H1 (cell line): Measurements from ENCODE around the gene CIT. TPM values are rescaled to one million over a fixed set of nuclear protein-coding genes. Genes with fewer than 3 reads are reported as not detected.

ENCODE experiments used
- CTCF ChIA-PET: fragments of 300-600 bp; sonication (Branson Sonifier 250); formaldehyde crosslinking; loops from one replicate; lab custom pipeline; 2021; ENCODE audit not compliant: partially characterized antibody; lab: Charles Lee
- POLR2A ChIA-PET: fragments of 300-600 bp; sonication (Branson Sonifier 250); formaldehyde crosslinking; loops from one replicate; lab custom pipeline; 2021; ENCODE audit warnings: inconsistent platforms; ENCODE audit not compliant: partially characterized antibody; lab: Charles Lee
- DNase-seq, 2 experiments: peaks; one replicate each; pipeline versions ENCODE4 v3.0.0 to v3.0.0-alpha.2; 2010 to 2022; ENCODE audit warnings: low spot score in 2 of 2, low read depth in 1 of 2, mixed read lengths in 1 of 2
- FAIRE-seq: peaks from 2 replicates; lab custom pipeline; 2011; peaks lifted over from hg19 to GRCh38; lab: Jason Lieb, UNC
- H2AFZ ChIP-seq: 2 replicates; pipeline ENCODE4 v1.8.1; 2012; ENCODE audit warnings: low read length, inconsistent platforms
- H2AK5ac ChIP-seq: 2 replicates; pipeline ENCODE4 v1.6.1; 2013; ENCODE audit warnings: low read depth, low read length
- H2BK120ac ChIP-seq: replicated peaks from 2 replicates; pipeline ENCODE3; 2013; ENCODE audit warnings: low read depth, low read length, inconsistent platforms
- H2BK12ac ChIP-seq: 2 replicates; pipeline ENCODE4 v1.6.1; 2013; ENCODE audit warnings: low read depth, low read length
- H2BK15ac ChIP-seq: 2 replicates; pipeline ENCODE4 v1.6.1; 2013; ENCODE audit warnings: low read length
- H2BK20ac ChIP-seq: 2 replicates; pipeline ENCODE4 v1.6.1; 2013; ENCODE audit warnings: low read length
- H2BK5ac ChIP-seq: 2 replicates; pipeline ENCODE4 v1.6.1; 2013; ENCODE audit warnings: low read depth, low read length
- H3K14ac ChIP-seq: 2 replicates; pipeline ENCODE4 v1.6.1; 2013; ENCODE audit warnings: inconsistent platforms; ENCODE audit not compliant: insufficient read length
- H3K18ac ChIP-seq: 2 replicates; pipeline ENCODE4 v1.6.1; 2013; ENCODE audit warnings: low read length; ENCODE audit errors: extremely low read depth
- H3K23ac ChIP-seq: 2 replicates; pipeline ENCODE4 v1.6.1; 2013; ENCODE audit warnings: inconsistent platforms; ENCODE audit not compliant: insufficient read length
- H3K23me2 ChIP-seq: 2 replicates; pipeline ENCODE4 v1.6.1; 2013; ENCODE audit warnings: low read depth, low read length
- H3K27ac ChIP-seq: 2 replicates; pipeline ENCODE4 v1.6.1; 2011; ENCODE audit warnings: low read depth, low read length, inconsistent platforms
- H3K27me3 ChIP-seq, 4 experiments: replicated peaks in 1 of 4; 1 replicate in 1 of 4; 2 replicates in 3 of 4; pipeline versions ENCODE4 v1.6.1 to v1.8.1; 2011 to 2013; ENCODE audit warnings: low read length in 3 of 4, mild to moderate bottlenecking in 3 of 4, inconsistent platforms in 2 of 4, mixed read lengths in 2 of 4, moderate library complexity in 1 of 4; ENCODE audit not compliant: control insufficient read depth in 3 of 4, insufficient read depth in 3 of 4; ENCODE audit errors: extremely low read depth in 1 of 4
- H3K36me3 ChIP-seq, 4 experiments: 2 replicates each; pipeline versions ENCODE4 v1.6.1 to v1.8.1; 2011 to 2013; ENCODE audit warnings: mild to moderate bottlenecking in 4 of 4, low read length in 3 of 4, moderate library complexity in 2 of 4, control low read depth in 1 of 4, inconsistent platforms in 1 of 4; ENCODE audit not compliant: insufficient read depth in 4 of 4, control insufficient read depth in 2 of 4
- H3K4ac ChIP-seq: replicated peaks from 2 replicates; pipeline ENCODE3; 2013; ENCODE audit warnings: low read length, low read depth, mixed read lengths, inconsistent platforms; ENCODE audit not compliant: insufficient read length
- H3K4me1 ChIP-seq, 4 experiments: replicated peaks in 1 of 4; 1 replicate in 1 of 4; 2 replicates in 3 of 4; pipeline versions ENCODE4 v1.6.1 to v1.8.1; 2011 to 2013; ENCODE audit warnings: low read length in 3 of 4, inconsistent platforms in 2 of 4, mixed read lengths in 1 of 4; ENCODE audit not compliant: insufficient read depth in 4 of 4, control insufficient read depth in 3 of 4
- H3K4me2 ChIP-seq, 2 experiments: 2 replicates each; pipeline versions ENCODE4 v1.6.1 to v1.8.1; 2011 to 2013; ENCODE audit warnings: low read depth in 2 of 2, low read length in 2 of 2, control low read depth in 1 of 2, inconsistent platforms in 1 of 2, mild to moderate bottlenecking in 1 of 2; ENCODE audit not compliant: insufficient read depth in 1 of 2
- H3K4me3 ChIP-seq, 4 experiments: fragments of 200-600, 300-600 bp in 1 of 4; sonication (generic), shearing (Covaris generic), sonication (Bioruptor Twin) in 1 of 4; 2 replicates each; pipeline versions ENCODE4 v1.5.1 to v1.8.1; 2011 to 2016; ENCODE audit warnings: low read length in 4 of 4, low read depth in 3 of 4, control low read depth in 2 of 4, inconsistent platforms in 2 of 4, mild to moderate bottlenecking in 2 of 4, mixed read lengths in 1 of 4, moderate library complexity in 1 of 4; ENCODE audit not compliant: insufficient read depth in 2 of 4; ENCODE audit errors: extremely low read depth in 1 of 4
- H3K56ac ChIP-seq: replicated peaks from 2 replicates; pipeline ENCODE3; 2013; ENCODE audit warnings: low read depth, mild to moderate bottlenecking, mixed read lengths, low read length, inconsistent platforms; ENCODE audit not compliant: insufficient read length
- H3K79me1 ChIP-seq: 2 replicates; pipeline ENCODE4 v1.6.1; 2013; ENCODE audit warnings: low read depth, low read length, control low read depth
- H3K79me2 ChIP-seq, 2 experiments: 2 replicates each; pipeline versions ENCODE4 v1.6.1 to v1.8.1; 2012 to 2013; ENCODE audit warnings: low read length in 2 of 2, mild to moderate bottlenecking in 2 of 2, inconsistent platforms in 1 of 2; ENCODE audit not compliant: insufficient read depth in 2 of 2, control insufficient read depth in 1 of 2
- H3K9ac ChIP-seq, 4 experiments: replicated peaks in 1 of 4; 1 replicate in 1 of 4; 2 replicates in 3 of 4; pipeline versions ENCODE4 v1.6.1 to v1.8.1; 2011 to 2013; ENCODE audit warnings: low read depth in 3 of 4, low read length in 3 of 4, control low read depth in 2 of 4, mild to moderate bottlenecking in 2 of 4, moderate library complexity in 2 of 4, inconsistent platforms in 1 of 4; ENCODE audit errors: extremely low read depth in 1 of 4
- H3K9me3 ChIP-seq, 2 experiments: 2 replicates each; pipeline versions ENCODE4 v1.6.1 to v1.8.1; 2012 to 2013; ENCODE audit warnings: mild to moderate bottlenecking in 2 of 2, moderate library complexity in 2 of 2, control low read depth in 1 of 2, inconsistent platforms in 1 of 2, low read depth in 1 of 2, low read length in 1 of 2, mixed read lengths in 1 of 2; ENCODE audit not compliant: insufficient read depth in 2 of 2
- H4K20me1 ChIP-seq, 2 experiments: replicated peaks in 1 of 2; 2 replicates each; pipeline versions ENCODE3 to v1.8.1; 2011 to 2013; ENCODE audit warnings: inconsistent platforms in 2 of 2, low read length in 2 of 2, mild to moderate bottlenecking in 1 of 2; ENCODE audit not compliant: insufficient read depth in 2 of 2, control insufficient read depth in 1 of 2
- H4K5ac ChIP-seq: 2 replicates; pipeline ENCODE4 v1.6.1; 2013; ENCODE audit warnings: low read length, low read depth, mixed read lengths, inconsistent platforms; ENCODE audit not compliant: insufficient read length
- H4K8ac ChIP-seq: 2 replicates; pipeline ENCODE4 v1.8.0; 2013; ENCODE audit warnings: mild to moderate bottlenecking, moderate library complexity, low read length, inconsistent platforms; ENCODE audit not compliant: insufficient read depth; ENCODE audit errors: extremely low read depth
- H4K91ac ChIP-seq: replicated peaks from 2 replicates; pipeline ENCODE3; 2013; ENCODE audit warnings: low read length, mixed read lengths, inconsistent platforms; ENCODE audit not compliant: insufficient read length
- CTBP2 ChIP-seq: IDR thresholded peaks from 2 replicates; pipeline ENCODE4 v1.7.0; 2011; ENCODE audit warnings: borderline replicate concordance, mild to moderate bottlenecking, moderate library complexity, mixed read lengths, low read length; ENCODE audit not compliant: insufficient read depth, insufficient read length
- EGR1 ChIP-seq: IDR thresholded peaks from 2 replicates; pipeline ENCODE4 v1.6.1; 2011; ENCODE audit warnings: low read depth, low read length, borderline replicate concordance
- HDAC2 ChIP-seq, 2 experiments: fragments of 300-600 bp in 1 of 2; sonication (generic) in 1 of 2; IDR thresholded peaks; 2 replicates each; pipeline ENCODE4 v1.6.1; 2011 to 2012; ENCODE audit warnings: low read depth in 2 of 2, low read length in 2 of 2, mild to moderate bottlenecking in 2 of 2, moderate library complexity in 2 of 2, borderline replicate concordance in 1 of 2, inconsistent platforms in 1 of 2
- JUN ChIP-seq: IDR thresholded peaks from 2 replicates; pipeline ENCODE4 v1.6.1; 2011; ENCODE audit warnings: low read depth, mild to moderate bottlenecking, improper control_type of control experiment, low read length
- NANOG ChIP-seq: IDR thresholded peaks from 2 replicates; pipeline ENCODE4 v1.6.1; 2011; ENCODE audit warnings: low read length, low read depth, mild to moderate bottlenecking, inconsistent platforms; ENCODE audit not compliant: insufficient read depth, poor library complexity, severe bottlenecking
- POU5F1 ChIP-seq: IDR thresholded peaks from 2 replicates; pipeline ENCODE4 v1.6.1; 2011; ENCODE audit warnings: low read depth, mild to moderate bottlenecking, low read length, moderate library complexity
- RXRA ChIP-seq: IDR thresholded peaks from 2 replicates; pipeline ENCODE4 v1.6.1; 2011; ENCODE audit warnings: low read depth, mild to moderate bottlenecking, low read length, moderate library complexity; ENCODE audit not compliant: insufficient read depth
- SP2 ChIP-seq: IDR thresholded peaks from 2 replicates; pipeline ENCODE4 v1.6.1; 2012; ENCODE audit warnings: mild to moderate bottlenecking, low read length, inconsistent platforms
- SUZ12 ChIP-seq: fragments of 200-600 bp; sonication (generic); IDR thresholded peaks from 2 replicates; pipeline ENCODE4 v1.6.1; 2012; ENCODE audit warnings: mild to moderate bottlenecking, inconsistent platforms, low read length, moderate library complexity, mixed read lengths
- WGBS, 2 experiments: shearing (Covaris generic) in 1 of 2; methylation state at CpG; one replicate each; pipeline versions ENCODE4 v1.1.6 to v1.1.7; 2013 to 2015; ENCODE audit warnings: low lambda C conversion rate in 2 of 2, mixed read lengths in 2 of 2, inconsistent platforms in 1 of 2, low coverage in 1 of 2, missing lambda C conversion rate in 1 of 2; ENCODE audit not compliant: insufficient replicate concordance in 2 of 2, insufficient coverage in 1 of 2, insufficient read length in 1 of 2; ENCODE audit errors: extremely low coverage in 1 of 2, missing lambda C conversion rate in 1 of 2; 5-methylcytosine and 5-hydroxymethylcytosine counted together
- polyA plus RNA-seq, 7 experiments: library from polyadenylated mRNA; depleted of rRNA in 3 of 7; stranded (reverse) in 5 of 7; unstranded in 2 of 7; fragments of >200 nt in 5 of 7; fragments of 200-250 nt in 2 of 7; gene quantifications; 1 replicate in 5 of 7; 2 replicates in 1 of 7; 4 replicates in 1 of 7; pipeline versions ENCODE4 v1.2.1 to v1.2.3, GENCODE V29; 2011 to 2013; ENCODE audit warnings: missing spikeins in 2 of 7, mixed read lengths in 2 of 7
- total RNA-seq: library from RNA; stranded (reverse); fragmentation: NEBNext Ultra II Directional; extraction: Animal tissue kit (Norgen Biotek cat#: 25700); gene quantifications from 2 replicates; pipeline ENCODE4 v1.2.1, GENCODE V29; 2021

The CIT gene
- total and polyA plus RNA-seq, 2 of the 8 experiments (the other 6 are each of a cell fraction or from before 2014, with no cell fraction given): 17.1 to 60.9 TPM

- no peak overlapping the region for H3K56ac ChIP-seq
- H3K4ac ChIP-seq: no peak overlapping the region
- H4K91ac ChIP-seq: no peak overlapping the region
- no peak overlapping the region for H2AK5ac ChIP-seq
- H3K79me2 ChIP-seq: no peaks in the 10 kb centered on the region
- no peak overlapping the region for H2BK120ac ChIP-seq
- H2AFZ ChIP-seq: no peak overlapping the region
- no peak overlapping the region for H3K14ac ChIP-seq
- POLR2A ChIA-PET: no interaction called here
- whole genome bisulfite sequencing, 2 experiments: 86% methylated on average over 4 of the region's 4 CpGs; no CpG with 5 or more reads in 1 of the 2 experiments
- no peak overlapping the region for H3K18ac ChIP-seq
- no peak overlapping the region for H4K5ac ChIP-seq
- DNase-seq (no peak), FAIRE-seq (no peak)
- H4K8ac ChIP-seq: no peak overlapping the region
- no peaks in the 10 kb centered on the region for H3K9me3 ChIP-seq
- H3K23ac ChIP-seq: no peak overlapping the region
- no peak overlapping the region for H3K4me2 ChIP-seq
- no peaks in the 10 kb centered on the region for H3K4me1 ChIP-seq
- H3K4me3 ChIP-seq: no peak overlapping the region
- no peaks in the 10 kb centered on the region for H3K23me2 ChIP-seq
- H2BK12ac ChIP-seq: no peak overlapping the region
- H2BK15ac ChIP-seq: no peak overlapping the region
- no peaks in the 10 kb centered on the region for H3K79me1 ChIP-seq
- TF ChIP-seq SP2: no peak
- TF ChIP-seq NANOG: no peak
- TF ChIP-seq JUN: no peak
- TF ChIP-seq EGR1: no peak
- no peak for TF ChIP-seq HDAC2 (IDR thresholded peaks at IDR 0.05; ENCODE audit: borderline replicate concordance in 1 of 2, low read depth in 2 of 2, low read length in 2 of 2)
- TF ChIP-seq SUZ12: no peak
- no peak for TF ChIP-seq RXRA
- TF ChIP-seq POU5F1: no peak
- TF ChIP-seq CTBP2: no peak
- TF ChIP-seq, all 59 proteins: peak for 0
- no peak overlapping the region for H2BK5ac ChIP-seq
- no peak overlapping the region for H2BK20ac ChIP-seq
- no peaks in the 10 kb centered on the region for H3K27me3 ChIP-seq
- H3K27ac ChIP-seq: no peak overlapping the region
- no peak overlapping the region for H3K9ac ChIP-seq
- H4K20me1 ChIP-seq: no peaks in the 10 kb centered on the region
- CTCF ChIA-PET: interaction anchor here (1.7 kb wide), 1 partner anchor 13 kb away, joined by 4 read pairs; no protein-coding TSS in a partner anchor
- peaks cover 24 to 79% (median 49%) of the 10 kb centered on the region in 4 experiments for H3K36me3 ChIP-seq
Measured at GRCh38 chr12:119711693-119712092, 165.4 kb downstream of the CIT start.
